ENCODE results near the gene ENTPD2. TPM values are rescaled to one million over a fixed set of nuclear protein-coding genes. Genes with fewer than 3 reads are reported as not detected.
A peak's percentile ranks its signal among the peaks of the same experiment; 100 is the strongest.

The ENTPD2 gene
- total RNA-seq, 6 donors from 2014 or later: 0.34 to 0.98 (median 0.55) TPM; not detected in 2

DNA sequence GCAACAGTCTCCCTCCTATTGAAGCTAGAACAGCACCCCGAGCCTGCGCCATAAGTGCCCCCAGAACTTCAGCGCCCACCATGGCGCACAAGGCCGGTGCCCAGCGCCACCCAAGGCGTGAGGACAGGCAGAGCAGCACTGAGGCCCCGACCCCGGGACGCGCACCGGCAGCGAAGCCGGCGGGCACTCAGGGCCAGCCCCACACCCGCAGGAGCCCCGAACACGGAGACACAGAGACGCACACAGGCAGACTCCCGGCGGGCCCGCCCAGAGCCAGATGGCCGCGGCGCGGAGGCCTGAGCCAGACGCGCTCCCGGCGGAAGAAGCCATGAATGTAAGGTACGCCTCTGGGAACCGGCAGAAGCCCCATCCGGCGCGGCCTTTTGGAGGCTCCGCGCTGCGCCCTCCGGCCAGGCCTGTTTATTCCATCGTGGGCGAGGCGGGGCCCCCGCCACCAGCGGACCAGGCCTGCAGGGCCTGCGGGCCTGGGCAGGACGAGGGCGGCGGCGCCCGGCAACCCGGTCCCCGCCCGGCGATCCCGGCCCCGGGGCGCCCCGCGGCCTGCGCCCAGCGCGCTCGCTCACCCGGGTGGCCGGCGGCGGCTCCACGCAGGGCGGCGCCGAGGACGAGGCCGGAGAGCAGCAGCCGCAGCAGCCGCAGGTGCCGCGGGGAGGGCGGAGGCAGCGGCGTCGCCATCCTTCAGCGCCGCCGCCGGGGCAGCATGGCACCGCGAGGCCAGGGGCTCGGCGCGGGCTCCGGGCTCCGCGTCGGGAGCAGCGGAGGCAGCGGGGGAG is 8.4 kb downstream of the ENTPD2 start:
- Histone ChIP-seq H3K36me3 (peaks cover 0 to 3% (median 3%) of the 10 kb centered on the region in 4 donors), H3K27ac (peak overlapping the region; percentile 50 to 81 (median 76)), H3K9me3 (no peaks in the 10 kb centered on the region), H3K4me3 (peak overlapping the region; percentile 55 to 82 (median 64)), H3K4me1 (peaks cover 36 to 58% (median 42%) of the 10 kb centered on the region in 4 donors), H3K27me3 (peaks cover 0 to 49% (median 16%) of the 10 kb centered on the region in 4 donors)
- peak in 1 of 2 donors; percentile 23 for ATAC-seq (ENCODE audit: low FRiP score in 2 of 2)
- peak in 1 of 2 donors; percentile 86 for DNase-seq
- 1% methylated on average over 47 of the region's 96 CpGs; no CpG with 5 or more reads in 1 of the 2 donors for WGBS, 2 donors
- TF ChIP-seq EP300 (IDR thresholded peaks at IDR 0.05) (no peak), POLR2A (IDR thresholded peaks at IDR 0.05) (no peak), POLR2AphosphoS5 (IDR thresholded peaks at IDR 0.05) (no peak)
- TF ChIP-seq, protein P1, sequence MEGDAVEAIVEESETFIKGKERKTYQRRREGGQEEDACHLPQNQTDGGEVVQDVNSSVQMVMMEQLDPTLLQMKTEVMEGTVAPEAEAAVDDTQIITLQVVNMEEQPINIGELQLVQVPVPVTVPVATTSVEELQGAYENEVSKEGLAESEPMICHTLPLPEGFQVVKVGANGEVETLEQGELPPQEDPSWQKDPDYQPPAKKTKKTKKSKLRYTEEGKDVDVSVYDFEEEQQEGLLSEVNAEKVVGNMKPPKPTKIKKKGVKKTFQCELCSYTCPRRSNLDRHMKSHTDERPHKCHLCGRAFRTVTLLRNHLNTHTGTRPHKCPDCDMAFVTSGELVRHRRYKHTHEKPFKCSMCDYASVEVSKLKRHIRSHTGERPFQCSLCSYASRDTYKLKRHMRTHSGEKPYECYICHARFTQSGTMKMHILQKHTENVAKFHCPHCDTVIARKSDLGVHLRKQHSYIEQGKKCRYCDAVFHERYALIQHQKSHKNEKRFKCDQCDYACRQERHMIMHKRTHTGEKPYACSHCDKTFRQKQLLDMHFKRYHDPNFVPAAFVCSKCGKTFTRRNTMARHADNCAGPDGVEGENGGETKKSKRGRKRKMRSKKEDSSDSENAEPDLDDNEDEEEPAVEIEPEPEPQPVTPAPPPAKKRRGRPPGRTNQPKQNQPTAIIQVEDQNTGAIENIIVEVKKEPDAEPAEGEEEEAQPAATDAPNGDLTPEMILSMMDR (IDR thresholded peaks at IDR 0.05): no peak

DNA sequence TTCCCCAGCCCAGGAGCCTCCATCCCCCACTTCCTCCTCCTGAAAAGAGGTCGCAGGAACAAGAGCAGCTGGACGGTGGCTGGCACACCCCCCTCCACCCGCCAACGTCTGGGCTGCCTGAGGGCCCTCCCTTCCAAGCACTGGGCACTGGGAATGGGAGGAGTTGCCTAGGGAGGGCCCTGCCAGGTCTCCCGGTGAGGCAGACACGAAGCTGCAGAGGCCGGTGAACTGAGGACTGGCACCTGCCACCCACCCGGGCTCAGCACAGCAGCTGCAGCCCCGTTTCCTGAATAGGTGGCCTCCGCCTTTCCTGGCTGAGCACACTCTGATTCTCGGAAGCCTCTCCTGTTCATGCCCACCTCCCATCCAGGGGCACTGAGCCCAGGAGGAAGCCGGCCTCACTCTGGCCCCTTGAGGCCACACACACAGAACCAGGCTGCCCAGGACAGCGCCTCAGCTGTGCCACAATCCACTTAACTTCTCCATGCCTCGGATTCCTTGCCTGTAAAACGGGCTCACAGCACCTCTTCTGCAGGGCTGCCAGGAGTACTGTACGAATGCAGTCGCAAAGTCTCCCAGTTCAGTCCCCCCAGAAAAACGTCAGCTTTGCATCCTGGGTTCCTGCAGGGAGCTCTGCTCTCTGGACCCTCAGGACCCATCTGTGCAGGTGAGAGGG is 9.2 kb downstream of the ENTPD2 start:
- WGBS, 2 donors: 22 to 26% methylated on average over 9 to 17 of the region's 18 CpGs
- Histone ChIP-seq H3K36me3 (peaks cover 0 to 11% (median 9%) of the 10 kb centered on the region in 4 donors), H3K4me3 (peak overlapping the region; percentile 38 to 82 (median 64)), H3K9me3 (no peaks in the 10 kb centered on the region), H3K27me3 (peaks cover 0 to 46% (median 15%) of the 10 kb centered on the region in 4 donors), H3K27ac (peak overlapping the region; percentile 72 to 81 (median 76)), H3K4me1 (peaks cover 36 to 60% (median 45%) of the 10 kb centered on the region in 4 donors)
- ATAC-seq (ENCODE audit: low FRiP score in 2 of 2) (peak in 1 of 2 donors; percentile 4), DNase-seq (peak; percentile 41 to 64)
- TF ChIP-seq EP300 (IDR thresholded peaks at IDR 0.05) (peak in 1 of 4 donors; percentile 7), POLR2A (IDR thresholded peaks at IDR 0.05) (no peak), POLR2AphosphoS5 (IDR thresholded peaks at IDR 0.05) (peak; percentile 54 to 59)
- TF ChIP-seq, protein P1 (IDR thresholded peaks at IDR 0.05): no peak

DNA sequence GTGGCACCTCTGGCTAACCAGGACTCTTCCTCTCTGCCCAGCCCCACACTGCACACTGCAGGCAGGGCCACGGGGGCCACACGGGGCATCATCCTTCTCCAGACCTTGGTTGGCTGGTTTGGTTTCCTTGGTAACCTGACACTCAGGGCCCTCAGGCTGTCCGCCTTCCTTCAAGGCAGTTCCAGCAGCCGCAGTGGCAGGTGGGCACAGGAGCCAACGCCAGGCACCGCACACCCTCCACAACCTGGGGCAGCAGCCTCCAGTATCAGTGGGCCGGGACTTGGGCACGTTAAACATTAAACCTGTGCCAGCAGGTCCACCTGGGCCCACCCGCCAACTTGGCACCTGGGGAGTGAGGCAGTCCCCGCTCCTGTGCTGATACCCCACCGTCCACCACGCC is 9.8 kb downstream of the ENTPD2 start:
- no peak for ATAC-seq (ENCODE audit: low FRiP score in 2 of 2)
- TF ChIP-seq, protein P1 (IDR thresholded peaks at IDR 0.05): no peak
- TF ChIP-seq POLR2AphosphoS5 (IDR thresholded peaks at IDR 0.05) (no peak), POLR2A (IDR thresholded peaks at IDR 0.05) (no peak)
- Histone ChIP-seq H3K4me3 (peak overlapping the region; percentile 7 to 82 (median 64)), H3K27me3 (peaks cover 0 to 40% (median 12%) of the 10 kb centered on the region in 4 donors), H3K36me3 (peaks cover 0 to 17% (median 15%) of the 10 kb centered on the region in 4 donors), H3K9me3 (no peaks in the 10 kb centered on the region), H3K27ac (peak overlapping the region; percentile 72 to 81 (median 76)), H3K4me1 (peaks cover 36 to 60% (median 45%) of the 10 kb centered on the region in 4 donors)
- peak in 1 of 2 donors; percentile 57 for DNase-seq
- 8 to 43% methylated on average over 2 to 10 of the region's 12 CpGs for WGBS, 2 donors

DNA sequence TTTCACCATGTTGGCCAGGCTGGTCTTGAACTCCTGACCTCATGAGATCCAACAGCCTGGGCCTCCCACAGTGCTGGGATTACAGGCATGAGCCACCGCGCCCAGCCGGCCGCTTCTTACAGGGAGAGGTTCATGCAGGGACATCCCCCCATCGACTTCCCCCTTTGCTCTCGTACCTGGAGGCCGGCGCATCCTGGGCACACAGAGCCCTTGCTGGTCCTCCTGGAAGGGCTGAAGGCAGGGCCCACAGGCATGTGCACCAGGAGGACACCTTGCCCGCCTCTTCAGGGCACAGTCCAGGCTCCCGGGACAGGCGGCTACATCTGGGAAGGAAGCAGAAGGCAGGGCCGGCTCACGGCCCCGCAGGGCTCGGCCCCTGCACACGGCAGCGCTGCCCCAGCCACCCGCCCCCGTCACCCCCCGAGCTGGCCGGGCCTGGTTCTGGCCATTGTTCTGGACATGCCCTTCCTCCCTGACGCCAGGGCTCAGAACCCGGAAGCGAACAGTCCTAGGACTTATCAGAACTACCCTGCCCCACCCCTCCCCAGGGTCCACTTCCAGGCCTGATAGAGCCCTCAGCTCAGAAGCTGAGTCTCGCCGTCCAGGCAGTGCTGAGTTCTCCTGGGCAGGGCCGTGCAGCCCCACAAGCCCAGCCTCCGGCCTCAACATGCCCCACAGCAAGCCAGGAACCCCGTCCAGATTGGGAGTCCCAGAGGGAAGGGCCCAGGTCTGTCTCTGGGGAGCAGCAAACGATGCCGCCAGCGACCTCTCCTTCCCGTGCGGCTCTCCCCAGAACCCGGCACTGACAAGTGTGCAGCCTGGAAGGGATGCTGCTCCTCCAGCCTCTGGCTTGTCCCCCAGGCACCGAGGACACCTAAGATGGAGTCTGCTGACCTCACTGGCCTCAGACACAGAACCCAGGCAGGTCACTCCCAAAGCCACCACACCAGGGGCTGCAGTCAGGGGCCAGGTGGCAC is 10.8 kb downstream of the ENTPD2 start:
- H3K4me3 ChIP-seq: peak overlapping the region in 3 of 4 donors; percentile 63 to 82 (median 65)
- ATAC-seq (ENCODE audit: low FRiP score in 2 of 2) (peak in 1 of 2 donors; percentile 9), DNase-seq (peak; percentile 38 to 76)
- H3K27ac ChIP-seq: peak overlapping the region; percentile 72 to 81 (median 76)
- TF ChIP-seq POLR2AphosphoS5 (IDR thresholded peaks at IDR 0.05): peak in 1 of 2 donors; percentile 24
- TF ChIP-seq, protein P1 (IDR thresholded peaks at IDR 0.05): no peak
- 52 to 77% methylated on average over 5 to 33 of the region's 36 CpGs for WGBS, 2 donors
- peaks cover 0 to 32% (median 8%) of the 10 kb centered on the region in 4 donors for H3K27me3 ChIP-seq
- peaks cover 0 to 27% (median 19%) of the 10 kb centered on the region in 4 donors for H3K36me3 ChIP-seq
- H3K4me1 ChIP-seq: peaks cover 36 to 54% (median 43%) of the 10 kb centered on the region in 4 donors
- no peaks in the 10 kb centered on the region for H3K9me3 ChIP-seq

All from upper lobe of left lung (tissue), 6 donors.